NCI-H1436 treated with DMSO at 0.1 percent for 48 hours (cell line): ENCODE measurements around the gene TMEM88.

ENCODE experiments used
- DNase-seq: peaks from one replicate; lab custom pipeline; 2025; lab: John Stamatoyannopoulos, UW

The TMEM88 gene

DNA sequence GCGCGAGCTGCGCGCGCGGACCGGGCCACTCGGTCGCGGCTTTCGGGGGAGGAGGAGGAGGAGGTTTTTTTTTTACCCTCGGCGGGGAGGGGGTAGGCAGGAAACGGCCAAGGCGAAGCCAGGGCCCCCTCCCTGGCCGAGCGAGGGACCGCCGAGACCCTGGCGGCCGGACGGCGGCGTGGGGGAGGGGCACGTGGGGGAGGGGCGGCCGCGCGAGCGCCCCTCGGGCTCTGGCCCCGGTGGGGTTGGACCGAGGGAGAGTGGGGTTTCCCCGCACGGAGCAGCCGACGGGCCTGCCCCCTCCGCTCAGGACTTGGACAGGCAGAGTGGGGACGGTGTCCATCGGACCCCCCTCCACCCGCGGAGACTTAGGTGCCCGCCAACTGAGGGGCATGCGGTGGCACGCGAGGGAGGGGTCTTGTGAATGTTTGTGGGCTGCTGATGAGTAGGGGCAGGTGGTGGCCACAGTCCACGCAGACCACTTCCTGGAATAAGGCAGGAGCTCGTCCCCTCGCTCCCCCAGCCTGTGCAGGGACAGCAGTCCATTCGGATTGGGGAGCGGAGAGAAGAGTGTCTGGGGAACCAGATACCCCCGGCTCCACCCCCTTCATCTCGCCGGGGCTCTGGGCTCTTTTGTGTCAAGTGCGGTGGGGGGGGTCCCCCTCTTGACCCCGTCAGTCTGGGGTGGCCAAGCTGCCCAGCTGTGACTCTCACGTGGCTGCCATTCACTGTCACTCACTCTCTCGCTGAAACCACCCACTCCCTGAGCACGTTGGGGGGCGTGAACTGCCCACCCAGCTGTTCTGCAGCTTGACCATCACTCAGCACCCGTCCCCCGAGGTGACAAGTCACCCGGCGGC, 30.7 kb downstream of the TMEM88 start:
- DNase-seq = no peak

DNA sequence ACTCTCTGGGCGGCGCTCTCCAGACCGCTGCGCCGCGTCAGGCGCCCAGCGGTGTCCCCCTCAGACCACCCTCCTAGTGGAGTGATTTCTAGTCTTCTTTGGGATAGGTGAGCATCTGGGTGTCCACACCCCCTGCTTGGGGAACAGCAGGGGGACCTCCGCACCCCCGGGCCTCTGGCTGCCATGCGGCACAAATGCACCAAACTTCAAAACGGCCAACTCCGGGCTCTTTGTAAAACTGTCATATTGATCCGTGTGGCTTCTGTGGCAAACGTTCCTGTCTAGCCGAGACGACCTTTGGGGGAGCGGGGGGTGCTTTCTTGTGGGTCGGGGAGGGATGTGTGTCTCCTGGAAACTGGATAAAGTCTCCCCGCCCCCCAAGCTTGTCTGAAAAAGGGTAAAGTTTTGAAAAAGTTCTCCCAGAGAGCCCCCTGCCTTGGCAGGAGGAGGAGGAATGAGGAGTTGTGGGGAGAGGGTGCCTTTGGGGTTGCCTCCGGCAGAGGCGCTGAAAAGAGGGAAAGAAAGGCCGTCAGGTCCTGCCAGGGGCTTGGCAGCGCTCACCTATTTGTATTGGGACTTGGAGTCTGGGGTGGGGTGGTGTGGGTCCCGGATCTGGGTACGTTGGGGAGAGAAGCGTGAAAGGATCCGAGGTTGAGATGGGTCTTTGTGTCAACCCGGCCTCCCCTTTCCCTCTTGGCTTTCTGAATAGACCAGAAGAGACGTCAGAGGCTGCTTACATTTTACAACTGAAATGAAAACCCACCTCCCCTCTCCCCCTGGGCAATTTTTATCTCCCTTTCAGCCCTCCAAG, 31.6 kb downstream of the TMEM88 start:
- no peak for DNase-seq

DNA sequence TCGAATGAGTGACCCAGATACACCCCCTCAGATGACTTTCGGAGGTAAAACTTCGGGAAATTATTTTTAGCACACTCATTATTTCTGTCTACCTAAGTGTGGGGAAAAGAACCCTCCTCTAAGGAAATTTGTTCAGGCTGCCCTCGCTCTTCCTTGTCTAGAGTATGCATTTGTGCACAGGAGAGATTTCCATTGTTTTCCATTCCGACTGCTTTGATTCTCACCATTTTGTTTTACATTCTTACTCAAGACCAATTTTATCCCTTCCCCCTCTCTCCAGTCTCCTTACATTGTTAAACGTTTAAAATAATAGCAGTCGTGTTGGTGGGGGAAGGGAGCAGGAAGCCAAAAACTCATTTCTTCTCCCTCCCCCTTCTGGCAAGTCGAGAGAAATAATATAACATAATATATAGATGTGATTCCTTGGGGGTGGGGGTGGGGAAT, 32.2 kb downstream of the TMEM88 start:
- DNase-seq = no peak

DNA sequence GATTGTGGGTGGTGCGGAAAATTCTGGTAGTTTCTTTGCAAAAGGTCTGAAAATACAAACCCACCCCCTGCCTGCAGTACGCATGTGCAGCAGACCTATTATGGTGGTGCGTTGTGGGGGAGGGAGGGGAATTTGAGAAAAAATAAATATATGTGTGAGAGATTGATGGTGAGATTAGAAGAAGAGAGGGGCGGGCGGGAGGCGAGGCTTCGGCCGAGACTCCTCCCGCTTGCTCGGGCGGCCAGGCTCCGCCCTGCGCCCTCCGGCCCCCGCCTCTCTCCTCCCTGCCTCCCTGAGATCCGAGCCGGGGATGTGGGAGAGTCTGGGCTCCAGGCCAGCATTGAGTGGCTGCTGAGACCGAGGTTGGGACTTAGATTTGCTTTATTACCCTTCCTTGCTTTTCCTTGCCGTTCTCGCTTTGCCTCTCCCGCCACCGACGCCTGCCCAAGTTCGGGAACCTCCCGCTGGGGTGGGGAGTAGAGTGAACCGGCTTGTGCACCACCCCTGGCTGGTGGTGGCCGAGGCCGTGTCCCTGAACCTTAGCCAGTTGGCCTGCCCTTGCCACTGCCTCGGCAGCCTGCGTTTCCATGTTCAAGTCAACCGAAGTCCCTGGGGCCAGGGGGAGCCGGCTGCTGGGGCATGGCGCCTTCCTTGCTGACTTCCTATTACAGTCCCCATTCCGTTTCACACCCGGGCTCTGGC, 32.8 kb downstream of the TMEM88 start:
- peak; percentile 94 for DNase-seq

DNA sequence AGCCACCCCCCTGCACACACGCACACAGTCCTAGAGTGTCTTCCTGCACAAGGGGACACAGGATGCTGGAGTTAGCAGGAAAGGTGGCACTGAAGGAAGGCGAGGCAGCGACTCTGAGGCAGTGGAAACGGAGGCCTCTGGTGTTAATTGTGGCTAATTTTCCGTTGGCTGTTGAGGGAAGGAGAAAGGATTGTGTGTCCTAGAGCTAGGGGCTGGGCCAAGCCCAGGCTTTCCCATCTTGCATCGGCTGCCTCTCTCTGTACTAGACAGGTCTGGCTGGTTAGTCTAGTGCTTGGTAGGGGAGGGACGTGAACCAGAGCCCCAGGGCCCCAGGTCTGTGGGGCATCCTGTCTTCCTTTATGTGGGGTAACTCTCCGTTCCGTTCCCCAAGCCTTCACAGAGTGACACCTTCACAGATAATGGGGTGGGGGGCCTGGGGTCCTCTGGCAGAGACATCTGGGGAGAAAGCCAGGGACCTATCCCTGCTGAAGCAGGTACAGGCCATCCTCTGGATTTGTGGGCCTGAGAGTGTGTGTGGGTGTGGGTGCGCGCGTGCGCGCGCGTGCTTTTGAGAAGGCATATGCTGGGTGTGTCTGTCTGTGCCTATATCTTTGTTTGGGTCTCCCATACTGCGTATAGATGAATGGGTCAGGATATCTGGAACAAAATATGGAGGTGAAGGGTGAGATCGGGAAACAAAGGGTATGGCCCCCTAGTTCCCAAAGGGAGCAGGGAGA, 33.5 kb downstream of the TMEM88 start, which contains the start of gene CHD3:
Gene CHD3 (plus strand): TSS at position 606 of the 737 bp plus-strand sequence. CDS start 212 bp downstream, outside the sequence.
- DNase-seq = no peak

DNA sequence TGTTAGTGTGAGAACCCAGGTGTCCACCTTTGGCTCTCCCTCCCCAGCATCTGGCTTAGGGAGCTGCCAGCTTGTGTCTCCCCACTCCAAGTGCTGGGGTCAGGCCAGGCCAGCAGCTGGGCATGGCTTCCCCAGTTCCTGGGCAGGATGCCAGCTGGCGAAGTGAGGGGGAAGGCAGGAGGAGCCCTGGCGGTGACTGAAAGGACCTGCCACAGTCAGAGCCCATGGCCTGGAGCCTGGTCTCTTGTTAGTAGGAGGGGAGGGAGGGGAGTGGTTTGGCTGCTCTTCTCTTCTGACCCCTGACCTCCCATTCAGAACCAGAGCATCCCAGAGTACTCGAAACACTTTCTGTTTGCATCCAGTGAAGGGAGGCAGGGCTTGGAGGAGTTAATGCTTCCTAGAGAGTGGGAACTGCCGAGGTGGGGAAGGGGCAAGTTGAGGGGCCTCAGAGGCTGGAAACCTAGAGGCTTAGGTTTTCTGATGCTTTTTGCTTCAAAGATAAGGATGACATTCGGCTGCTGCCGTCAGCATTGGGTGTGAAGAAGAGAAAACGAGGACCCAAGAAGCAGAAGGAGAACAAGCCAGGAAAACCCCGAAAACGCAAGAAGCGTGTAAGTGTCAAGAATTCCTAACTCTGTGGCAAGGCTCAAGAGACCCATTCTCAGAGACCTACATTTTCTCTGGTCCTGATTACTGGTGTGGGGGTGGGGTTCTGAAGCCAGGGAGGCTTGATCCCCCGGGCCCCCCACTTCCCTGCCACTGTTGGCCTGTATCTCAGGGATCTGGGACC, 34.5 kb downstream of the TMEM88 start:
- peak; percentile 71 for DNase-seq

DNA sequence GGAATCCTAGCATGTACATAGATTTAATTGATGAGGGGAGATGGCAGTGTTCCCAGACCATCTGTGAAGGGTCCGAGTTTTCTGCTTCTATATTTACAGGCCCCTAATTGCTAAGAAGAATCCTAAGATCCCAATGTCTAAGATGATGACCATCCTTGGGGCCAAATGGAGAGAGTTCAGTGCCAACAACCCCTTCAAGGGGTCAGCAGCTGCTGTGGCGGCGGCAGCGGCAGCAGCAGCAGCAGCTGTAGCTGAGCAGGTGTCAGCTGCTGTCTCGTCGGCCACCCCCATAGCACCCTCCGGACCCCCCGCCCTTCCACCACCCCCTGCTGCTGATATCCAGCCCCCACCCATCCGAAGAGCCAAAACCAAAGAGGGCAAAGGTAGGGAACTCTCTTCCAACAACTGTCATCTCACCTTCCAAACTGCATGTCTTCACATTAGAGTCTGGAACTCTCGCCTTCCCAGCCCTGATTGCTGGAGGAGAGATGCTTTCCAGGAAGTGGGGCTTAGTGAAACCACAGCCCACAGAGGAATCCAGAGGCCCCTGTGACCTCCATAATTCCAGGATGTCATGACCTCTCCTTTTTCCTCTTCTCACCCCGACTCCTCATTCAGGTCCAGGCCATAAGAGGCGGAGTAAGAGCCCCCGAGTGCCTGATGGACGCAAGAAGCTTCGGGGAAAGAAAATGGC, 38.5 kb downstream of the TMEM88 start:
- no peak for DNase-seq

DNA sequence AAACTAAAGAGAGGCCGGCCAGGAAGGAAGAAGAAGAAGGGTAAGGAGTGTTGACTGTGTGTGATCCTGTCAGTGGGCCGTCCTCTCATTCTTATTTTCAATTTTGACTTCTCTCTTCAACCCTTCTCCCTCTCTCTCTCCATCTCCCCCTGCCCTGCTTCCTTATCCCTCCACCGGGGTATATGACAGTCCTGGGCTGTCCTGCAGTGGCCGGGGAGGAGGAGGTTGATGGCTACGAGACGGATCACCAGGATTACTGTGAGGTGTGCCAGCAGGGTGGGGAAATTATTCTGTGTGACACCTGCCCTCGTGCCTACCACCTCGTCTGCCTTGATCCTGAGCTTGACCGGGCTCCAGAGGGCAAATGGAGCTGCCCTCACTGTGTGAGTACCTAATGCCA, 39.4 kb downstream of the TMEM88 start:
- no peak for DNase-seq

GRCh38 chr17:7894866-7895265, 40.0 kb downstream of the TMEM88 start:
- DNase-seq = no peak

GRCh38 chr17:7897090-7897489, 42.2 kb downstream of the TMEM88 start:
- no peak for DNase-seq

- DNase-seq = no peak
These were observed 42.9 kb downstream of the TMEM88 start for GRCh38 chr17:7897773-7898172.

DNA sequence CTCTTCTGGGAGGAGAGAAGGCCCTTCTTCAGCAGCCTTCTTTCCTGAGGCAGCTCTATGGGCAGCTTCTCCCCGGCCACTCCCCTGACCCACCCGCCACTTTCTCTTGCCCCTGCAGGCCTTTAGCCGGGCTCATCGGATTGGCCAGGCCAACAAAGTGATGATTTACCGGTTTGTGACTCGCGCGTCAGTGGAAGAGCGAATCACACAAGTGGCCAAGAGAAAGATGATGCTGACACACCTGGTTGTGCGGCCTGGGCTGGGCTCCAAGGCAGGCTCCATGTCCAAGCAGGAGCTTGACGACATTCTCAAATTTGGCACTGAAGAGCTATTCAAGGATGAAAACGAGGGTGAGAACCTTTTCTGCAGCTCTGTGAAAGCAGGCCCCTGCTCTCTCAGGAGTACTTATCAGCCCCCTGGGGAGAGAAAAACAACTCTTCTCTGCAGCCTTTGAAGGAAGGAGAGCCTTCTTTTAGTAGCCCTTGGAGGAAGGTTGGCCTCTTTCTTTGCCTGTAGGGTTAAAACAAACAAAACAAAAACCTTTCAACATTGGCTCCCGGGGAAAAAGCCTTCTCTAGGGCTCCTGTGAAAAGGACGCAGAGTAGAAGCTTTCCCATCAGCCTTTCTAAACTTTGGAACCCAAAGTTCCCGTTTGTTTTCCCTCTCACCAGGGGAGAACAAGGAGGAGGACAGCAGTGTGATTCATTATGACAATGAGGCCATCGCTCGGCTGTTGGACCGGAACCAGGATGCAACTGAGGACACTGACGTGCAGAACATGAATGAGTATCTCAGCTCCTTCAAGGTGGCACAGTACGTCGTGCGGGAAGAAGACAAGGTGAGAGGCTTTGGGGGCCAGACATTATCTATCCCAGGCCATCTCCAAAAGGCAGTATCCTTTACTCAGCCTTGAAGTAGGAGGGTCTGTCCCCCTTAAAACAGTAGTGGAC, 48.6 kb downstream of the TMEM88 start:
- DNase-seq = no peak
